AG04450 (cell line): ENCODE data around the gene SND1. TPM values are rescaled to one million over a fixed set of nuclear protein-coding genes. Genes with fewer than 3 reads are reported as not detected.

Source experiments
- CTCF ChIA-PET: fragments of 300-600, 350-600 bp; formaldehyde crosslinking; extraction: SDS; loops from one replicate; lab custom pipeline; 2022; ENCODE audit warnings: antibody characterized with exemption, inconsistent platforms; lab: Charles Lee
- POLR2A ChIA-PET: fragments of 350-600 bp; formaldehyde crosslinking; extraction: SDS; loops from one replicate; lab custom pipeline; 2021; ENCODE audit warnings: antibody characterized with exemption, inconsistent platforms; lab: Yijun Ruan, JAX
- DNase-seq: peaks from one replicate; pipeline ENCODE4 v3.0.0-alpha.2; 2011; ENCODE audit warnings: low read depth, low spot score
- H3K27ac ChIP-seq: one replicate; pipeline ENCODE4 v1.5.1; 2012; ENCODE audit warnings: low read depth, low read length, control low read depth
- H3K27me3 ChIP-seq: one replicate; pipeline ENCODE4 v1.6.0; 2012; ENCODE audit warnings: low read length; ENCODE audit not compliant: control insufficient read depth, insufficient read depth
- H3K4me3 ChIP-seq: 2 replicates; pipeline ENCODE4 v1.5.1; 2011; ENCODE audit warnings: mild to moderate bottlenecking, low read depth, low read length, control low read depth
- H3K9me3 ChIP-seq: 2 replicates; pipeline ENCODE4 v1.5.1; 2012; ENCODE audit warnings: low read length; ENCODE audit not compliant: control insufficient read depth, insufficient read depth
- CTCF ChIP-seq: IDR thresholded peaks from 2 replicates; pipeline ENCODE4 v1.5.1; 2011; ENCODE audit warnings: low read depth, low read length, control low read depth, inconsistent platforms
- polyA plus RNA-seq: library from polyadenylated mRNA; depleted of rRNA; stranded (reverse); fragments of >200 nt; gene quantifications from 2 replicates; pipeline ENCODE4 v1.2.3, GENCODE V29; 2011

The SND1 gene
- polyA plus RNA-seq, 1 experiment = 247 TPM

- no peak for TF ChIP-seq CTCF
- Histone ChIP-seq H3K27me3 (no peaks in the 10 kb centered on the region), H3K27ac (peak overlapping the region; percentile 3), H3K9me3 (no peaks in the 10 kb centered on the region; the same call in 1 of the 2 replicates), H3K4me3 (no peak overlapping the region)
- DNase-seq = no peak
- ChIA-PET POLR2A (no interaction called here), CTCF (interaction anchor here (1.6 kb wide), 1 partner anchor 318 kb away, joined by 6 read pairs; no protein-coding TSS in a partner anchor)
These were observed 373.8 kb downstream of the SND1 start for GRCh38 chr7:128025819-128026218.

GRCh38 chr7:128026551-128026950 is 374.6 kb downstream of the SND1 start:
- H3K27ac ChIP-seq = no peak overlapping the region
- ChIA-PET CTCF (interaction anchor here (0.8 to 1.3 kb wide), 3 partner anchors 24 to 318 kb away, joined by 3 read pairs; no protein-coding TSS in a partner anchor), POLR2A (no interaction called here)
- H3K4me3 ChIP-seq = no peak overlapping the region
- TF ChIP-seq CTCF = no peak
- no peaks in the 10 kb centered on the region for H3K27me3 ChIP-seq
- H3K9me3 ChIP-seq = no peaks in the 10 kb centered on the region; the same call in 1 of the 2 replicates
- no peak for DNase-seq

GRCh38 chr7:128027485-128027980 is 375.5 kb downstream of the SND1 start:
- CTCF ChIA-PET = interaction anchor here (0.6 to 1.3 kb wide), 4 partner anchors 17 to 468 kb away, joined by 3 to 7 read pairs (median 5); no protein-coding TSS in a partner anchor

GRCh38 chr7:128029405-128029995 is 377.5 kb downstream of the SND1 start:
- no peak overlapping the region for H3K4me3 ChIP-seq
- H3K27ac ChIP-seq = no peak overlapping the region
- no peaks in the 10 kb centered on the region; the same call in 1 of the 2 replicates for H3K9me3 ChIP-seq
- ChIA-PET CTCF (interaction anchor here (0.6 to 1.3 kb wide), 3 partner anchors 10 to 322 kb away, joined by 3 to 10 read pairs (median 4); no protein-coding TSS in a partner anchor), POLR2A (no interaction called here)
- no peak for DNase-seq
- TF ChIP-seq CTCF = no peak
- H3K27me3 ChIP-seq = no peaks in the 10 kb centered on the region

More at GRCh38 chr7:128027485-128027980, 375.5 kb downstream of the SND1 start:
- no peak for DNase-seq
- H3K9me3 ChIP-seq = no peaks in the 10 kb centered on the region; the same call in 1 of the 2 replicates
- no peak overlapping the region for H3K27ac ChIP-seq
- TF ChIP-seq CTCF = no peak
- no peaks in the 10 kb centered on the region for H3K27me3 ChIP-seq
- no peak overlapping the region for H3K4me3 ChIP-seq
- POLR2A ChIA-PET = no interaction called here

- H3K27me3 ChIP-seq = no peaks in the 10 kb centered on the region
- no peak overlapping the region for H3K4me3 ChIP-seq
- H3K27ac ChIP-seq = no peak overlapping the region
- H3K9me3 ChIP-seq = no peaks in the 10 kb centered on the region; the same call in 1 of the 2 replicates
- CTCF ChIA-PET = interaction anchor here (0.6 to 1.3 kb wide), 4 partner anchors 11 to 322 kb away, joined by 3 to 10 read pairs (median 4); no protein-coding TSS in a partner anchor
- no peak for TF ChIP-seq CTCF
- no peak for DNase-seq
- POLR2A ChIA-PET = interaction anchor here (1.4 kb wide), 1 partner anchor 35 kb away, joined by 3 read pairs; no protein-coding TSS in a partner anchor
These were observed 378.3 kb downstream of the SND1 start for GRCh38 chr7:128030263-128030653.
